Activated CD8-positive, alpha-beta memory T cell treated with anti-CD3 and anti-CD28 coated beads, Interleukin-2, amount 50 U/mL, for 48 hours (primary cell): ENCODE data around the gene ACSL6.
A peak's percentile ranks its signal among the peaks of the same experiment; 100 is the strongest.

ENCODE experiments used
- DNase-seq: peaks from one replicate; pipeline ENCODE4 v3.0.0-alpha.2; 2020

The ACSL6 gene

DNA sequence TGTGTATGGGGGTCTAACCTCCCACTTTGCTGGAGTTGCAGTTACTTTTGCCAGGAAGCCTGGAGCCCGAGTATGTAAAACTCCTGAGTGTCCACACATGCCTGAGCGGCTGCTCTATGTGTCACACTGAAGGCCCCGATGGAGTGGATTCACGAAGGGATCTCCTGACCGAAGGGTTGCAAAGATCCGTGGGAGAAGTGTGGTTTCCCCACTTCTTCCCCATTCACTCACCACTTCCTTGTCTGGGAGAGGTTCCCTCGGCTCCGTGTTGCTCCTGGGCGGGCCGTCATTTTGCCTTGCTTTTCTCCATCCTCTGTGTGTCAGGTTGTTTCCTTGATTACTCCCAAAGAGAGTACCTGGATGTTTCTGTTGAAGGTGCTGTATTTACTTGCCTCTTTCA, 32.7 kb upstream of the ACSL6 start:
- DNase-seq, result no peak

DNA sequence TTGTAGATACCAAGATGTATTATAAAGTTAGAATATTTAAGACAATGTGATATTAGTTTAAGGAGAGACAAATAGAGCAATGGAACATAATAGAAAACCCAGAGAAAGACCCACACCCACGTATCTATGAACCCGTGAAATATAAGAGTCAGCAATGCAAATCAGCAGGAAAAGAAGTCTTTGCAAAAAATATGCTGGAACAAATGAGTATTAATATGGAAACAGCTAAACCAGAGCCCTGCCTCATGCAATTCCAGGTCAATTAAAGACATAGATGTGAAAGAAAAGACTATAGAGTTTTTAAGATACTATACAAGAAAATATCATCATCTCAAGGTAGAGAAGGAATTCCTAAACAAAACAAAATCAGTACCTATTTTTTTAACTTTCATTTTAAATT, 25.9 kb upstream of the ACSL6 start:
- no peak for DNase-seq

DNA sequence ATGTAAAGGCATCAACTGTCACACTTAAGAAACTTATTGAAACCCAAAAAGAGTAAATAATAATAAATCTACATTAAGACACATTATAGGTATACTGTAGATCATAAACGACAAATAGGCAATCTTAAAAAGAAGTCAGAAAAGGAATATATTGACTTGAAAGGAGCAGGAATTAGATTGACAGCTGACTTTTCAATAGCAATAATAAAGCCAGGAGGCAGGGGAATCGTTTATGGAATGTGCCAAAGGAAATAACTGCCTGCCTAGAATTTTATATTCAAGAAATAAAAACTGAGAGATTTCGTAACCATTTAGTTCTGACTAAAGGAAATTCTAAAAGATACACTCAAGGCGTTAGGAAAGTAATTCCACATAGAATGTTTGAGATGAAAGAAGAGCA, 21.7 kb upstream of the ACSL6 start:
- no peak for DNase-seq

DNA sequence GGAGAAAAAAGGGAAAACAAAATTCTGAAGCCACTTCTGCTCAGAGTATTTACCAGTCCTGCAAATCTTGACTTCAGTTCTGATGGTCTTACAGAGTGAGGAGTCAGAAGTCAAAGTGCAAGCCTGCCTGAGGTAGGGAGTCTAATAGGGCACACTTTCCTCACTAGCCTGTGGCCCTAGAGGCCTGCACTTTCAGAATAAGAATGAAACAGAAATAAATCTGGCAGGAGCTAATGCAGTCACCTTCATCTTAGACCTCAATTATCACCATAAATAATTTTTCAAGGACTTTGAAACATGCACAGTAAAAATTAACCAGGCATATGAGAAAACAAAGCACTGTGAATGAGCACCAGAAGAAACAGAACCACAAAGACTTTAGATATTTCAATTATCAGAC, 20.7 kb upstream of the ACSL6 start:
- no peak for DNase-seq

DNA sequence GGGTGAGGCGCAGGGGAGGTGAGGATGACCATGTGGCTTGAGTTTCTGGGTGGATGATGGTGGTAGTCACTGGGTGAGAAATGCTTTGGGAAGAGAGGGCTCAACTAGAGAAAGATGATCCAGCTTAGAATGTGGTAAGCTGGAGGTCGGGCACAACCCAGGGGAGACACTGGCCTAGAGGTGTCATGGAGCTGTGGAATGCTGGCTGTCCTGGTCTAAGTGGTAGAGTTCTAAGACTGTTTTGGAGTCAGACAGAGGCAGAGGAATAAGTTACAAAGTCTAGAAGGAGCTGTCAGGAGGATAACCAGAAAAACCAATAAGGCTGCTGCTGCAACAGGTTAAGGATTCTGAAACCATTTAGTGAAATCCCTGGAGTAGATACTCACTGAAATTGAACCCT, 19.2 kb upstream of the ACSL6 start:
- DNase-seq, result peak; percentile 42

DNA sequence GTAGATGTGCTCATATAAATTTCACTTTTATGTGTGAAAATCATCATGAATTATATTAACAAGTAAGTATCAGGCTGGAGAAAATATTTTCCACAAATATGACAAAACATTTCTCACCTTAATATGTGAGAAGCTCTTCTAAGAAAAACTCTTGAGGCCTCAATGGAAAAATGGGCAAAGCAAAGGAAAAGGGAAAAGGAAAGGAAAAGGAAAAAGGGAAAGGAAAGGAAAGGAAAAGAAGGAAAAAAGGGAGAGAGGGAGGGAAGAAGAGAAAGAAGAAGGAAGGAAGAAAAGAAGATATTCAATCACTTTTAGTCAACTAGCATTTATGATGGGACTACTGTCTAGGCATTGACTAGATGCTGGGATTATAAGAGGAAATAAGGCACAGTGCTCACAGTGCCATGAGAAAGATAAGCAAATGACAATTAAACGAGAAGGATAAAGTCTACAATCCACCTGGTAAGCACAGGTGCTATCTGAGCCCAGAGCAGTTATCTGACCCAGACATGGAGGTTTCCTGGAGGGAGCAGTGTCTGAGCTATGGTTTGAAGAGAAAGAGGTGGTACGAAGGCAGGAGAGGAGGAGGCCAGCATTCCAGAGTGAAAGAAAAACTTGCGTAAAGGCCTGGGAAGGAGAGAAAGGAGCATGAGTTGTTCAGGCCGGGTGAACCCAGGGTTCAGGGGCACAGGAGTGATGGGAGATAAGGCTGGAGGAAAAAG, 18.3 kb upstream of the ACSL6 start:
- no peak for DNase-seq

DNA sequence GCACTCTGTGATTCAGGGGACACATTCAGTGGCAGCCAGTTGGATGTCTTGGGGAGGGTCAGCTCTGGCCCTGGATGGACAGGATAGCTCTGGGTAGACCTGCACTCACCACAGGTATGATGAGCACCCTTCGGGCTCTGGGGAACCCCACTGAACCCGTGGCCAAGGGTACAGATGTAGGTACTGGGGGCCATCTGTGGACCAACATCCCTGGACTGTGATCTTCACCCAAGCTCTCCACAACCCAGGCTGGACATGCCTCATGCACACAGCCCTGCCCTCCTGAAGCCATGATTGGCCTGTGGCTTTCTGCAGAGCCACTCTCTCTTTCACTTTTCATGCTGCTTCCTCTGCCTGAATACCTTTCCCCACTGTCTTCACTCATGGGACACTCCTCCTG, 15.6 kb upstream of the ACSL6 start:
- DNase-seq, result no peak

DNA sequence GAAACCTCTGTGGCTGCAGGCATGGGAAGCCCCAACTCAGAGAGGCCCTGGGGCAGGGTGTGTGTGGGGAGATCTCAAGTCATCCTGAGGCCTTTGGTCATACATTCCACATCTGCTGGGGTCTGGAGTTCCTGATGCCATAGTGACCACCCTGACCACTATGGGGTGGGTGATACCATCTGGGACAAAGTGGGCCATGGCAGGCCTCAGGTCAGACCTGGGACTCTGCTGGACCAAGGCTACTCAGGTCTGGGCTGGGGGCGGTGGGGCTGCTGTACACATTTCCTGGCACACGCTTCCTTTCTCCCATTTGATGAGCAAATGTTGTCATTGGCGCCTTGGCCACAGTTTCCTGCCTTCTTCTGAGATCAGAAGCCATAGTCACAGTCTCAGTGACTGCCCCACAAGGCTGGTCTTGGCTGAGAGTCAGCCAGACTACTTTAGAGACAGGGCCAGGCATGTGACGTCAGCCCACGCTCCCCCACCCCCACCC, 15.1 kb upstream of the ACSL6 start:
- peak; percentile 76 for DNase-seq

DNA sequence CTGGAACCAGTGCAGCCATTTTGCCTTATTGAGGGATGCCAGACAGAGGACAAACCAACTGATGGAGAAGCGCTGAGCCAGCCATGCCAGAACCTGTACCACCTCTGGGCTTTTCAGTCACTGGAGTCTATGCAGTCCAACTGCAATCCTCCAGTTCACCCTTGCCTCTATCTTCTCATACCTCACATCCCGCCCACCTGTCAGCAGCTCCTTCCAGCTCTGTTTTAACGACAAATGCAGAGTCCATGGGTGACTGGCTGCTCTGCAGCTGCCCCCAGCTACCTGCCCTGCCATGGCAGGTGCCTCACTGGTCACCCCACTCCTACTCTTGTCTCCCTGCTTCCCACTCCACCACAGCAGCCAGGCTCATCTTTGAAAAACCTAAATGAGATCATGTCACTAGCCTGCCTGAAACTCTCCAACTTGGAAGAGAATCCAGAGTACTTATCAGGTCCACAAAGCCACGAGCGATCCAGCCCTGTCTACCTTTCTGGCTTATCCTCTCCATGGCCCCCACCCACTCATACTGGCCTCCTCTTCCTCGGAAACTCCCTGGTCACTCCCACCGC, 14.0 kb upstream of the ACSL6 start:
- DNase-seq, result peak; percentile 49

DNA sequence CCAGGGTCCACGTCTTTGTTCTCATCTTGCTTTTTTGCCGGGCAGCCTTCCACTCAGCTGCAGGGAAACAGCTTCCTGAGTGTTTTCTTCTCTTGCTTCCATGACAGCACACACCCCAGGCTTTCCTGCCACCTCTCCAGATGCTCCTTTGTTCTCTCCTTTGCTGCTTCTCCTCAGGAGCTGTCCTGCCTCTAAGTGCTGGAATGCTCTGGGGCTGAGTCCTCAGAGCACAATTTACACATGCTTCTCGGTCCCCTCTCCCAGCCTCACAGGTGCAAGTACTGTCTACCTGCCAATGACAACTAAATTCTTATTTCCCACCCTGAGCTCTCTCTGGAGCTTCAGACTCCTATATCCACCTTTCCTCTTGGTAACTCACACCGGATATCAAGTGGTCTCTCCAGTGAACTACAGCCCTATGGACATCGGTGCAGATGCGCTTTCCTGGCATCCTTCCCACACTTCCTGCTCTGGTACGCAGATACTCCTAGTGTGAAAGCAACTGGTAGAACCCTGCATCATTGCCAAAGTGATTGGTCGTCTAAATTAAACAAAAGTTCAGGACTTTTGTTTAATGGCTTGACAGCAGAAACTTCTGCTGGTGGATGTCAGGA, 13.4 kb upstream of the ACSL6 start:
- peak; percentile 43 for DNase-seq

DNA sequence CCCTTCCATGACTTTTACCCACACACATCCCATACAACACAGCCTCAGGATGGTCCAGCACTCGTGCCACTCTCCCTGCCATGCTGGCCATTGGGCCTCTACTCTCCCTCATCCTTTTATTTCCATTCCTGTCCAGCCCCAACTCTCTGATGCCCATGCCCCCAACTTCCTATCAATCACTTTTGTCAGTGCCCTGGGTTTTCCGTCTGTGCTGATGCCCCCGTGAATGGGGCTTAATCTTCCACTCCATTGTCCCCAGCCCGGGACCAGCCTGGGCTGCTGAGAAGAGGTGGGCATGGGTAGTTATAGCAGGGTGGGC, 12.6 kb upstream of the ACSL6 start:
- DNase-seq, result no peak

DNA sequence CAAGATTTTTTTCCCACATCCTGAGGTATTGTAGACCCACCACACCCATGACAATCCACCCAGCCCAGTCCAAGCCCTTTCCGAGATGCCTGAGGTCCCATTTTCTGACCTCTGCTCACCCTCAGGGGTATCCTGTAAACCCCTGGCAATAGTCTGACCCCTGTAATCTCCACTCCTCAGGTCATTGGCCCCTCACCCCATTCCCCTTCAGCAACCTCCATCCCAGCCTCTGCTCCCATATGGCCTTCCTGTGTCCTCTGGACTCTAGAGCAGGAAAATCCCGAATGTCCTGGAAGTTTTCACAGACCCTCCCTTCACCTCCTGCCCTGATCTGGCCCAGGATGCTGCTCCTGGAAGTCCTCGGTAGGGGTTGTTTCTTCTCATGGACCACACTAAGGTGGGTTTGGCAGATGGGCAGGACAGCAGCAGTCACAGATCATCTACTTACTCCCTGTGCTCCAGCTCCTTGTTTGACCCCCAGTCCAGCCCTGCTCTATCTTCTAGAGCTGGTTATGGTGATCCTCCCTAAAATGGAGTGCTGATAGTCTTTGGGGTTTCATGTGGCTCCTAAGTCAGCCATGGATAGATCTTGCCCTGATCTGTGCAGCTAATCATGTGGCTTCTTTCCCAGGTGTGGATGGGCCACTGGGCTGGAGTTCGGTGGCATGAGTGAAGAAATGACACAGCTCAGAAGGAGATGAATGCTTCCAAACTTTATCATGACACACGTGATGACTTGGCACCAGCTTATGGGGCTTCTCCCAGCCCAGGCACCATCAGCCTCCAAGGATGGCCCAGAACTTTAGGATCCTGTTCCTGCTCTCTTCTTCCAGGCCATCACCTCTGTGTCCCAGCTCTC, 12.0 kb upstream of the ACSL6 start:
- peak; percentile 50 for DNase-seq

DNA sequence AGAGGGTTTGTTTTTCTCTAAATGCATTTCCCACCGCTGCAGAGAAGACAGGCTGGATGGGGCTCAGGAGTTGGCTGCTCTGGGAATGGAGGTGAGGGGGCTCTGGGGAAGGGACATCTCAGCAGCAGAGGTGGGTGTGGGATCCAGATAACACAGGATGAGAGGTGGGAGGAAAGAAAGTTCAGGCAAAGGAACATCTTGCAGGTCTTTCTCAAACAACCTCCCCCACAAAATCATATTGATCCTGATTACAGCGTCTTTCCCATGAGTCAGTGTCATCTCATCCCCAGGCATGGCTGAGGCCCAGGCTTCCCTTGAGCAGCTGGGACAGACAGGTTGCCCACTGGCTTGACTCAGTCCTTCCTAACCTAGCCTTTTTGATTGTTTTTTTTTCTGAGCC, 11.3 kb upstream of the ACSL6 start:
- DNase-seq, result peak; percentile 69

DNA sequence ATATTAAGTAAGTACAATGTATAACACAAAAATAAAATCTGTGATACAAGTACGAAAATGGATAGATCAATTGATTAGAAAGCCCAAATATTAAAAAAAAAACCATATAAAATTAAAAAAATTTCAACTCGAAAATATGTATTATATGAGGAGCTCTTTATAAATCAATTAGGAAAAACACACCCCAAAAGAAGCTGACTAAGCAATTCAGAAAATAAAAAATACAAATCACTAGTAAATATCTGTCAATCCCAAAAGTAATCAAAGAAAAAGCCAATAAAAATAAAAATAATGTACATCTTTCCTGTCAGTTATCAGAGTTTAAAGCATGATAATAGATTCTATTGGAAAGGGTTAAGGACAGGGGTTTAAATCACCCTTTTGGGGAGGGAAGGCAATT, 10.2 kb upstream of the ACSL6 start:
- DNase-seq, result no peak

DNA sequence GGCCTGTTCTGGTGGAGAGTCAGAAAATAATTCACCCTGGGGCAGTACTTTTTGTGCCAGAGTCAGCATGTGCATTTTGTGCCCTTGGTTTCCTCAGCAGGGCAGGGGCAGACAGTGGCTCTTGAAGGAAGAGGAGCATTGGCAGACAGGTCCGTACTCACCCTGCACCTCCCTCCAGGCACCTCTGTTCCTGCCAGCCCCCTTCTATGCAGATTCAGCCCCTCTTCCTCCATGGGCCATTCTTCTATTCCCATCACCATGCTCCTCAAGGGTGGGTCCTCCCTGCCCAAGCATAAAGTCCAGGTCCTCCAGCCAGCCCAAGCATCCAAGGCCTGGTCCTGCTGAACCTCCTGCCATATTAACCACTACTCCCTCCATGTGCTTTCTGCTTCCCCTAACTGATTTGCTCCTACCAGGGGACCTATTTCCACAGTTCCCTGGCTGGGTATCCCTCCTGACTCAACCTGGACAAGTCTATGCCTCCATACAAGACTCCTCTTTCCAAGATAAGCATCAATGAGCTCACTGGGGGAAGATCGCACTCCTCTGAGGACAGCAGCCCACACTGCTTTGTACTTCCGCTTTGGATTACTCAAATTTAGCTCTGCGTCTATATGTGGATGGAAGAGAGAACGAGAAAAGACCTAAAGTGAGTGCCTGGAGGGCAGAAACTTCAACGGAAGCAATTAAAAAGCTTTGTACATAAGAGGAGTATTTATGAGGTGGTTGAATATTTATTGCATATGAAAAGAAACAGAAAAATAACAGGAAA, 9.3 kb upstream of the ACSL6 start:
- DNase-seq, result peak; percentile 70

DNA sequence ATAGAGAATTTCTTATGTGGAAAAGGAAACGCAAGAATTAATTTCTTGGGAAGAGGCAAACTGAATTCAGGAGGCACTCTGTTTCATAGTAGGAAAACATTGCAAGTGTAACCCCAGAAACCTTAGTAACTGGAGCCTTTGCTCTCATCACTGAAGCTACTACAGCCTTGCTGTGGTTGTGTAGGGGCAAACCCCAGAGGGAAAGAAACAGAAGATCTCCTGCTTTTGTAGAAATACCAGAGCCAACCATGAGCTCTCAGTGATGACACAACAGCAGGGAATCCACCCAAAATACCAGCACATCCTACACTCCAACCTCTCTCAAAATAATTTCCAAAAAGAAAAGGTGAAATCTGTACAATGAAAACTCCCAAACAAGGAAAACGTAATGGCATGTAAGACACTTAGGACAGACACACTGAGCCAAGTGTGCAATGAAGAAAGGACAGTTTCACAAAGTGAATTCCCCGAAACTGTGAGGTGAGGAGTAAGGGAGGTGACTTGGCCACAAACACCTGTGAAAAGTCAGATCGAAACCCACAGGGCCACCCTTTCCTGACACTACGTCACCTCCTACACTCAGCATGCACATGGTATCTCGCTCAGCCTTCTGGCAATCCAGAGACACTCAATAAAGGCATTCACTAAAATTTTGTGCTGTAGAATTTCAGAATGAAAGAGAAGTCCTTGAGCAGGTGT, 8.5 kb upstream of the ACSL6 start:
- DNase-seq, result peak; percentile 75

DNA sequence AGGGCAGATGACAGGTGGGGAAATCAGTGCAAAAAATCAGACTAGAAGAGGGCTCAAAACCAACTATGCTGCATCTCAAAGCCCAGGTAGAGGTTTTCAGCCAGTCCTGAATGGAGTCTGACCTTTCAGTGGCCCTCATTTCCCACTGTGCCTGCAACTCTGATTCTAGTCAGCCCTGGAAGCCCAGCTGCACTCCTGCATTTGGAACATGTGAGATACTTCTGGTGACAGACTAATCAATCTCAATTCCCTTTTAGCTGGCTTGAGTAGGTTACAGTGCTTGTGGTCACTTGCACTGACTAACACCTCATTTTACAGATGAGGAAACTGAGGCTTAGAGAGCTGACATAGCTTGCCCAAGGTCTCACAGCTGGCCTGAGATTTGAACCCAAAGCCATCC, 7.9 kb upstream of the ACSL6 start:
- DNase-seq, result peak; percentile 54

DNA sequence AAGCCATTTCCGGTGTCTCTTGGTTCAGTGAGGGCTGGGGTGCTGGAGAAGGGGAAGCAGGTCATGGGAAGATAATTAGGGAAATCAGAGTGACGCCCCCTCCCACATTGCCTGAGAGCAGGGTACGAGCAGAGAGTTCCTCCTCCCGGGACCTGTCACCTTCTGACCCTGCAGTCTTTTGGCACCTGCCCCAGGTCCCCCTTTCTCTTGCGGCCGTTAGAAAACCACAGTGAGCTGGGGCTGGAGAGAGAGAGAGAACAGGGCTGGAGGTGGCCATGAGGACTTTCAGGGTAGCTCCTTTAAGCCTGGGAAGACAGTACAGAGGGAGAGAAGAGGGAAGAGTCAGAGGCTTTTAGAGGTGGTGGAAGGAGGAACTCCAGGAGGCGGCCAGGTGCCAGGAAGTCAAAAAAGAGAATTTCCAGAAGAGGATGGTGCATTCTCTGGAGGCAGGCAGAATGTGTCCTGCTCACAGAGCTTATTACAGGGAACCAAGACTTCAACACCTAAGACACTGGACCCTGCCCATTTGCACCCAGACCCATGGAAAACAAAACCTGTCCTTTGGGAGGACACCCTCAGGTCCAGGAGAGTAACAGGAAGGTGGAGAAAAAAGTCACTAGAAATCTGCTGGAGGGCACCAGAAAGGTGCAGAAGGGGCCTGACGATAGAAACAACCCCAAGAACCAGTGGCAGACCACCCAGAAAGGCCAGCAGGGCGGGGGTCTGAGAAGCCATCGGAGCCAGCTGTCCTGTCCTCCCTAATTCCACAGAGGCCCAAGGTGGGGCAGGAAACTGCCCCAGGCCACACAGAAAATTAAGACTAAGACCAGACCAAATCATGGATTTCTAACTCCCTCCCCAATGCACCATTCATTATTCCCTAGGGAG, 6.5 kb upstream of the ACSL6 start:
- peak; percentile 49 for DNase-seq

DNA sequence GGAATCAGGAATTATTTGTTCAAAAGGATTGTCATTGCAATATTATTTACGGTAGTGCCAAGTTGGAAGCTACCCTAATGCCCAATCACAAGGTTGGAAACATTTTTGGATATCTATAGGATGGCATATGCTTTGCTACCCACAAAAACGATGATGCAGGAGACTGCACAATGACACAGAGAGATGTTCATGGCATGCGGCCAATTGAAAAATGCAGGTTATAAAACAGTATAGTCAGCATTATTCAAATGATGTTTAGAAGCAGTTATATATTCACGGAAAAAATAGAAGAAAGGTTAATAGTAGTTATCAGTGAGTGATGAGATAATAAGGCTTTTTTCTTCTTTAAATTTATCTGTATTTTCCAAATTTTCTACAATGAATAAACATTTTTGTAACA, 5.9 kb upstream of the ACSL6 start:
- no peak for DNase-seq

DNA sequence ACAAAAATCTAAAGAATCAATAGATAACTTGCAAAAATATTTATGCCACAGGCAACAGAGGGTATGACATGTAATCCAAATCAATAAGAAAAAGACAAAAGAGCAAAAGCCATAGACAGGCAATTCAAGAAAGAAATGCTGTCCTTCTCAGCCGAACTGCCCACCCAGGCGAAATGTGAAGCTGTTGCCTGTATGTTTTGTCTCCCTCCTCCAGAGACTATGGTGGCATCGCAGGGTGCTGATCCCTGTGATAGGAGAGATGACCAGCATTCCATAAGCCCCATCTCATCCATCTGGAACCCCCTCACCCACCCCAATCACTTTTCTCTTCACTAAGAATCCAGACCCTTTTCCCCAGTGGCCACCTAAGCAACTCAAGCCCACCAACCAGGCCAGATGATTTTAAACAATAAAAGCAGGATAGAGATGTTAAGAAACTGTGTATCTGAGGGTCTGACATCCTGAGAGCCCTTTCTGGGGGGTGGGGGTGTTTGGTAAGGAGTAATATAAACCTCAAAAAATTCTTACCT, 5.3 kb upstream of the ACSL6 start:
- peak; percentile 42 for DNase-seq

DNA sequence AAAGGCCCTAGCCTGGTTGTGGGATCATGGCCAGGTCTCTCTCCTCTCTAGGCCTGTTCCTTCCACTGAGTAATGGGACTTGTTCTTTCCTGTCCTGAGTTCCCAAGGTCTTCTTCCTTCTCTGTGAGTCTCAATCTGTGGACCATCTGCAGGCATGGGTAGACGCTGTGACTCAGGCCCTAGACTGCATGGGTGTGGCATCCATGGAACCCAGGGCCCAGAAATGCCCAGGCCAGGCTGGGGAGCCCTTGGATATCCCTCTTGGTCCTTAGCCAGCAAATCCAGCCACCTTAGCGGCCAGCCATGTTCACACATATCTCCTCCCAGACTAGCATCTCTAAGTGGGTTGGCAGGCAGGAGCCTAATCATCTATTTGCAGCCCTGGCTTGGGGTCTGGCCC, 2.3 kb upstream of the ACSL6 start:
- peak; percentile 46 for DNase-seq
